ENCODE data around the gene PPA1.
"Not testable (repeated sequence)": the region's sequence is repeated elsewhere in the genome, so short reads cannot be mapped to it uniquely, and the experiment has no call there.

Gene PPA1

GRCh38 chr10:70190102-70190501 lies 43.1 kb downstream of the PPA1 start:
- H3K27ac ChIP-seq (ENCODE audit: low read length): no peak overlapping the region
- no peak for DNase-seq (ENCODE audit: low read depth, low spot score)
- no peak overlapping the region for H3K4me3 ChIP-seq (ENCODE audit: low read length)
- no CpG with 5 or more reads among the region's 8 CpGs for WGBS (ENCODE audit: insufficient coverage, insufficient read length)
- no peaks in the 10 kb centered on the region for H3K27me3 ChIP-seq (ENCODE audit: control insufficient read depth, insufficient read depth, low read length)
- H3K36me3 ChIP-seq (ENCODE audit: control insufficient read depth, insufficient read depth, low read length): no peaks in the 10 kb centered on the region
- no peaks in the 10 kb centered on the region for H3K9me3 ChIP-seq (ENCODE audit: control insufficient read depth, insufficient read depth, low read length)
- no peaks in the 10 kb centered on the region for H3K4me1 ChIP-seq (ENCODE audit: control insufficient read depth, insufficient read depth, low read length)

GRCh38 chr10:70188768-70189167 lies 44.5 kb downstream of the PPA1 start:
- Histone ChIP-seq H3K36me3 (ENCODE audit: control insufficient read depth, insufficient read depth, low read length) (no peaks in the 10 kb centered on the region), H3K9me3 (ENCODE audit: control insufficient read depth, insufficient read depth, low read length) (no peaks in the 10 kb centered on the region), H3K27ac (ENCODE audit: low read length) (no peak overlapping the region), H3K27me3 (ENCODE audit: control insufficient read depth, insufficient read depth, low read length) (no peaks in the 10 kb centered on the region), H3K4me1 (ENCODE audit: control insufficient read depth, insufficient read depth, low read length) (no peaks in the 10 kb centered on the region), H3K4me3 (ENCODE audit: low read length) (no peak overlapping the region)
- WGBS (ENCODE audit: insufficient coverage, insufficient read length): no CpG with 5 or more reads among the region's 1 CpG
- no peak for DNase-seq (ENCODE audit: low read depth, low spot score)

- no peaks in the 10 kb centered on the region for H3K9me3 ChIP-seq (ENCODE audit: control insufficient read depth, insufficient read depth, low read length)
- no peaks in the 10 kb centered on the region for H3K4me1 ChIP-seq (ENCODE audit: control insufficient read depth, insufficient read depth, low read length)
- no peak for DNase-seq (ENCODE audit: low read depth, low spot score)
- H3K27me3 ChIP-seq (ENCODE audit: control insufficient read depth, insufficient read depth, low read length): no peaks in the 10 kb centered on the region
- H3K4me3 ChIP-seq (ENCODE audit: low read length): no peak overlapping the region
- no peak overlapping the region for H3K27ac ChIP-seq (ENCODE audit: low read length)
- no CpG with 5 or more reads among the region's 3 CpGs for WGBS (ENCODE audit: insufficient coverage, insufficient read length)
- H3K36me3 ChIP-seq (ENCODE audit: control insufficient read depth, insufficient read depth, low read length): no peaks in the 10 kb centered on the region
These were observed 46.7 kb downstream of the PPA1 start for GRCh38 chr10:70186571-70186970.

GRCh38 chr10:70186090-70186489 lies 47.1 kb downstream of the PPA1 start:
- Histone ChIP-seq H3K4me3 (ENCODE audit: low read length) (no peak overlapping the region), H3K9me3 (ENCODE audit: control insufficient read depth, insufficient read depth, low read length) (no peaks in the 10 kb centered on the region), H3K4me1 (ENCODE audit: control insufficient read depth, insufficient read depth, low read length) (no peaks in the 10 kb centered on the region), H3K36me3 (ENCODE audit: control insufficient read depth, insufficient read depth, low read length) (no peaks in the 10 kb centered on the region), H3K27ac (ENCODE audit: low read length) (no peak overlapping the region), H3K27me3 (ENCODE audit: control insufficient read depth, insufficient read depth, low read length) (no peaks in the 10 kb centered on the region)
- no CpG with 5 or more reads among the region's 5 CpGs for WGBS (ENCODE audit: insufficient coverage, insufficient read length)
- DNase-seq (ENCODE audit: low read depth, low spot score): no peak

GRCh38 chr10:70183304-70183703 lies 49.9 kb downstream of the PPA1 start:
- no peak for DNase-seq (ENCODE audit: low read depth, low spot score)
- no CpG with 5 or more reads among the region's 2 CpGs for WGBS (ENCODE audit: insufficient coverage, insufficient read length)

GRCh38 chr10:70179209-70179608 lies 54.0 kb downstream of the PPA1 start:
- H3K9me3 ChIP-seq (ENCODE audit: control insufficient read depth, insufficient read depth, low read length); H3K4me1 ChIP-seq (ENCODE audit: control insufficient read depth, insufficient read depth, low read length); H3K36me3 ChIP-seq (ENCODE audit: control insufficient read depth, insufficient read depth, low read length); H3K4me3 ChIP-seq (ENCODE audit: low read length); DNase-seq (ENCODE audit: low read depth, low spot score); H3K27me3 ChIP-seq (ENCODE audit: control insufficient read depth, insufficient read depth, low read length); H3K27ac ChIP-seq (ENCODE audit: low read length): not testable (repeated sequence)
- WGBS (ENCODE audit: insufficient coverage, insufficient read length): no CpG with 5 or more reads among the region's 8 CpGs

More at GRCh38 chr10:70183304-70183703, 49.9 kb downstream of the PPA1 start:
- H3K27ac ChIP-seq (ENCODE audit: low read length): no peak overlapping the region
- no peaks in the 10 kb centered on the region for H3K36me3 ChIP-seq (ENCODE audit: control insufficient read depth, insufficient read depth, low read length)
- H3K9me3 ChIP-seq (ENCODE audit: control insufficient read depth, insufficient read depth, low read length): no peaks in the 10 kb centered on the region
- H3K4me1 ChIP-seq (ENCODE audit: control insufficient read depth, insufficient read depth, low read length): no peaks in the 10 kb centered on the region
- no peak overlapping the region for H3K4me3 ChIP-seq (ENCODE audit: low read length)
- H3K27me3 ChIP-seq (ENCODE audit: control insufficient read depth, insufficient read depth, low read length): no peaks in the 10 kb centered on the region

GRCh38 chr10:70178139-70178725 lies 55.0 kb downstream of the PPA1 start:
- Histone ChIP-seq H3K4me1 (ENCODE audit: control insufficient read depth, insufficient read depth, low read length) (no peaks in the 10 kb centered on the region), H3K9me3 (ENCODE audit: control insufficient read depth, insufficient read depth, low read length) (no peaks in the 10 kb centered on the region), H3K4me3 (ENCODE audit: low read length) (no peak overlapping the region), H3K27ac (ENCODE audit: low read length) (no peak overlapping the region), H3K27me3 (ENCODE audit: control insufficient read depth, insufficient read depth, low read length) (no peaks in the 10 kb centered on the region), H3K36me3 (ENCODE audit: control insufficient read depth, insufficient read depth, low read length) (no peaks in the 10 kb centered on the region)
- no peak for DNase-seq (ENCODE audit: low read depth, low spot score)
- 100% methylated on average over 1 of the region's 4 CpGs for WGBS (ENCODE audit: insufficient coverage, insufficient read length)

- H3K4me3 ChIP-seq (ENCODE audit: low read length): no peak overlapping the region
- no peaks in the 10 kb centered on the region for H3K27me3 ChIP-seq (ENCODE audit: control insufficient read depth, insufficient read depth, low read length)
- H3K4me1 ChIP-seq (ENCODE audit: control insufficient read depth, insufficient read depth, low read length): no peaks in the 10 kb centered on the region
- H3K27ac ChIP-seq (ENCODE audit: low read length): no peak overlapping the region
- H3K9me3 ChIP-seq (ENCODE audit: control insufficient read depth, insufficient read depth, low read length): no peaks in the 10 kb centered on the region
- no peaks in the 10 kb centered on the region for H3K36me3 ChIP-seq (ENCODE audit: control insufficient read depth, insufficient read depth, low read length)
- WGBS (ENCODE audit: insufficient coverage, insufficient read length): no CpG with 5 or more reads among the region's 6 CpGs
- no peak for DNase-seq (ENCODE audit: low read depth, low spot score)
These were observed 56.8 kb downstream of the PPA1 start for GRCh38 chr10:70176441-70176840.

- no peaks in the 10 kb centered on the region for H3K9me3 ChIP-seq (ENCODE audit: control insufficient read depth, insufficient read depth, low read length)
- no peak overlapping the region for H3K27ac ChIP-seq (ENCODE audit: low read length)
- H3K27me3 ChIP-seq (ENCODE audit: control insufficient read depth, insufficient read depth, low read length): no peaks in the 10 kb centered on the region
- H3K4me1 ChIP-seq (ENCODE audit: control insufficient read depth, insufficient read depth, low read length): no peaks in the 10 kb centered on the region
- DNase-seq (ENCODE audit: low read depth, low spot score): no peak
- no CpG with 5 or more reads among the region's 3 CpGs for WGBS (ENCODE audit: insufficient coverage, insufficient read length)
- no peak overlapping the region for H3K4me3 ChIP-seq (ENCODE audit: low read length)
- no peaks in the 10 kb centered on the region for H3K36me3 ChIP-seq (ENCODE audit: control insufficient read depth, insufficient read depth, low read length)
These were observed 57.7 kb downstream of the PPA1 start for GRCh38 chr10:70175516-70175915.

- Histone ChIP-seq H3K27me3 (ENCODE audit: control insufficient read depth, insufficient read depth, low read length) (no peaks in the 10 kb centered on the region), H3K4me1 (ENCODE audit: control insufficient read depth, insufficient read depth, low read length) (no peaks in the 10 kb centered on the region), H3K4me3 (ENCODE audit: low read length) (no peak overlapping the region), H3K27ac (ENCODE audit: low read length) (no peak overlapping the region), H3K36me3 (ENCODE audit: control insufficient read depth, insufficient read depth, low read length) (no peaks in the 10 kb centered on the region), H3K9me3 (ENCODE audit: control insufficient read depth, insufficient read depth, low read length) (no peaks in the 10 kb centered on the region)
- DNase-seq (ENCODE audit: low read depth, low spot score): no peak
- WGBS (ENCODE audit: insufficient coverage, insufficient read length): no CpG with 5 or more reads among the region's 4 CpGs
These were observed 59.0 kb downstream of the PPA1 start for GRCh38 chr10:70174058-70174741.
